ENCODE results near the gene CNTNAP2.

- TF ChIP-seq RAD21 (IDR thresholded peaks at IDR 0.05) = no peak
- no peak for TF ChIP-seq ZBTB33 (IDR thresholded peaks at IDR 0.05)
- no peak for TF ChIP-seq EGR1 (IDR thresholded peaks at IDR 0.05; ENCODE audit: low read depth in 2 of 2)
- no peak for TF ChIP-seq ATF3 (IDR thresholded peaks at IDR 0.05)
- TF ChIP-seq CTCF (IDR thresholded peaks at IDR 0.05; ENCODE audit: low read depth, low read length, missing input control) = no peak
- no peak for TF ChIP-seq TAF1 (conservative IDR thresholded peaks at IDR 0.05)
- no peak for TF ChIP-seq MAX (IDR thresholded peaks at IDR 0.05)
- TF ChIP-seq YY1 (IDR thresholded peaks at IDR 0.05) = no peak
- no peak for TF ChIP-seq GABPA (IDR thresholded peaks at IDR 0.05 in 1 of 2, conservative IDR thresholded peaks at IDR 0.05 in 1 of 2)
- no peak for TF ChIP-seq HNF4A (conservative IDR thresholded peaks at IDR 0.05)
Observed at GRCh38 chr7:147231275-147231674, 1114.7 kb downstream of the CNTNAP2 start.
